HG03442 (cell line): ENCODE data around the gene ERAS.
"Not testable (repeated sequence)": the region's sequence is repeated elsewhere in the genome, so short reads cannot be mapped to it uniquely, and the experiment has no call there.

ENCODE experiments used
- ATAC-seq: cut with Tn5 transposase; IDR thresholded peaks from one replicate; pipeline ENCODE4 v1.9.1; 2021; ENCODE audit warnings: mild to moderate bottlenecking, moderate library complexity; ENCODE audit not compliant: unreplicated experiment

The ERAS gene

GRCh38 chrX:48794911-48795515 is 31.3 kb upstream of the ERAS start:
- ATAC-seq: no peak

GRCh38 chrX:48798318-48798717 is 28.0 kb upstream of the ERAS start:
- no peak for ATAC-seq

GRCh38 chrX:48800574-48801279 is 25.6 kb upstream of the ERAS start:
- ATAC-seq: no peak

- peak; percentile 85 for ATAC-seq
These were observed 24.8 kb upstream of the ERAS start, which contains the start of gene HDAC6 for GRCh38 chrX:48801280-48802088. Gene HDAC6 (plus strand): TSS chrX:48802067. CDS start chrX:48802693, 626 bp downstream.

- ATAC-seq: peak; percentile 39
These were observed 24.0 kb upstream of the ERAS start for GRCh38 chrX:48802089-48802904.

- ATAC-seq: no peak
These were observed 23.5 kb upstream of the ERAS start for GRCh38 chrX:48802905-48803200.

GRCh38 chrX:48806081-48806480 is 20.2 kb upstream of the ERAS start:
- no peak for ATAC-seq

- no peak for ATAC-seq
These were observed 12.7 kb upstream of the ERAS start for GRCh38 chrX:48813644-48814043.

- ATAC-seq: no peak
These were observed 11.6 kb upstream of the ERAS start for GRCh38 chrX:48814722-48815121.

GRCh38 chrX:48815266-48815665 is 11.0 kb upstream of the ERAS start:
- ATAC-seq: no peak

GRCh38 chrX:48816014-48816810 is 10.1 kb upstream of the ERAS start:
- ATAC-seq: no peak

GRCh38 chrX:48818098-48818497 is 8.2 kb upstream of the ERAS start:
- no peak for ATAC-seq

- ATAC-seq: no peak
These were observed 7.4 kb upstream of the ERAS start for GRCh38 chrX:48818866-48819265.

GRCh38 chrX:48819394-48819793 is 6.9 kb upstream of the ERAS start:
- not testable (repeated sequence) for ATAC-seq

GRCh38 chrX:48823053-48823452 is 3.3 kb upstream of the ERAS start:
- no peak for ATAC-seq

GRCh38 chrX:48824066-48824465 is 2.2 kb upstream of the ERAS start:
- ATAC-seq: no peak

GRCh38 chrX:48826876-48827653 is 752 bp downstream of the ERAS start:
- no peak for ATAC-seq

- ATAC-seq: no peak
These were observed 1.3 kb downstream of the ERAS start for GRCh38 chrX:48827654-48827968.

- ATAC-seq: no peak
These were observed 2.9 kb downstream of the ERAS start for GRCh38 chrX:48829016-48829735.
